ENCODE results near the gene GPAT2. TPM values are rescaled to one million over a fixed set of nuclear protein-coding genes. Genes with fewer than 3 reads are reported as not detected.
"Not testable (repeated sequence)": the region's sequence is repeated elsewhere in the genome, so short reads cannot be mapped to it uniquely, and the experiment has no call there.

GPAT2 gene
- total RNA-seq (2014; rRNA removed): not detected in 2 replicates
- 0.09 TPM for polyA plus RNA-seq (2012)

- DNase-seq (ENCODE audit: low read depth): not testable (repeated sequence)
Measured at GRCh38 chr2:96034792-96035191, at the start of gene GPAT2. TSS of gene GPAT2 (minus strand) at chr2:96034916. CDS start at chr2:96032359, 2,557 bp downstream.

GRCh38 chr2:96083989-96084857 is 49.5 kb upstream of the GPAT2 start:
- no peak for DNase-seq (ENCODE audit: low read depth)

GRCh38 chr2:96083064-96083939 is 48.6 kb upstream of the GPAT2 start:
- no peak for DNase-seq (ENCODE audit: low read depth)

- no peak for DNase-seq (ENCODE audit: low read depth)
Measured at GRCh38 chr2:96082211-96083063, 47.7 kb upstream of the GPAT2 start.

GRCh38 chr2:96081042-96081441 is 46.3 kb upstream of the GPAT2 start:
- no peak for DNase-seq (ENCODE audit: low read depth)

GRCh38 chr2:96075199-96075771 is 40.6 kb upstream of the GPAT2 start:
- no peak for DNase-seq (ENCODE audit: low read depth)

GRCh38 chr2:96074156-96074555 is 39.4 kb upstream of the GPAT2 start:
- no peak for DNase-seq (ENCODE audit: low read depth)

GRCh38 chr2:96073170-96073775 is 38.6 kb upstream of the GPAT2 start:
- no peak for DNase-seq (ENCODE audit: low read depth)

GRCh38 chr2:96072746-96073145 is 38.0 kb upstream of the GPAT2 start:
- DNase-seq (ENCODE audit: low read depth): no peak

- peak; percentile 5 for DNase-seq (ENCODE audit: low read depth)
Measured at GRCh38 chr2:96071977-96072491, 37.3 kb upstream of the GPAT2 start.

GRCh38 chr2:96071087-96071976 is 36.6 kb upstream of the GPAT2 start:
- not testable (repeated sequence) for DNase-seq (ENCODE audit: low read depth)

GRCh38 chr2:96070351-96070750 is 35.6 kb upstream of the GPAT2 start:
- not testable (repeated sequence) for DNase-seq (ENCODE audit: low read depth)

- not testable (repeated sequence) for DNase-seq (ENCODE audit: low read depth)
Measured at GRCh38 chr2:96069878-96070277, 35.2 kb upstream of the GPAT2 start.

- DNase-seq (ENCODE audit: low read depth): not testable (repeated sequence)
Measured at GRCh38 chr2:96067902-96068581, 33.3 kb upstream of the GPAT2 start.

- DNase-seq (ENCODE audit: low read depth): not testable (repeated sequence)
Measured at GRCh38 chr2:96067098-96067660, 32.5 kb upstream of the GPAT2 start.

GRCh38 chr2:96066511-96066910 is 31.8 kb upstream of the GPAT2 start:
- DNase-seq (ENCODE audit: low read depth): not testable (repeated sequence)

- not testable (repeated sequence) for DNase-seq (ENCODE audit: low read depth)
Measured at GRCh38 chr2:96065954-96066353, 31.2 kb upstream of the GPAT2 start.

GRCh38 chr2:96065381-96065930 is 30.7 kb upstream of the GPAT2 start:
- DNase-seq (ENCODE audit: low read depth): no peak
